HepG2 (cell line): Measurements from ENCODE around the gene ACADS.

Source experiments
- EP300 ChIP-seq, 3 experiments: sonication (generic) in 1 of 3; formaldehyde crosslinking in 1 of 3; IDR thresholded peaks; 2 replicates each; pipeline versions ENCODE4 v1.5.1 to v1.6.1; 2011 to 2020; ENCODE audit warnings: low read depth in 2 of 3, low read length in 2 of 3, borderline replicate concordance in 1 of 3, improper control_type of control experiment in 1 of 3, mild to moderate bottlenecking in 1 of 3, missing genetic modification reagents in 1 of 3, moderate library complexity in 1 of 3
- FOXK1 ChIP-seq: sonication (generic); formaldehyde crosslinking; IDR thresholded peaks from 2 replicates; pipeline ENCODE4 v1.4.0; 2020; ENCODE audit warnings: low read depth, missing genetic modification reagents, borderline replicate concordance
- GABPB1 ChIP-seq: IDR thresholded peaks from 2 replicates; pipeline ENCODE4 v1.6.1; 2016; ENCODE audit warnings: mild to moderate bottlenecking, missing genetic modification reagents, moderate library complexity, missing compliant biosample characterization
- ZBTB7A ChIP-seq: sonication (generic); formaldehyde crosslinking; IDR thresholded peaks from 2 replicates; pipeline ENCODE4 v1.8.0; 2022; ENCODE audit warnings: mild to moderate bottlenecking, missing genetic modification reagents
- ZNF280D ChIP-seq: sonication (generic); formaldehyde crosslinking; IDR thresholded peaks from 2 replicates; pipeline ENCODE4 v1.5.1; 2020; ENCODE audit warnings: mild to moderate bottlenecking, missing genetic modification reagents

GRCh38 chr12:120740871-120741270, 15.2 kb downstream of the ACADS start:
- no peak for TF ChIP-seq GABPB1
- TF ChIP-seq ZNF280D (CRISPR knock-in tag): no peak
- no peak for TF ChIP-seq FOXK1 (CRISPR knock-in tag)
- no peak for TF ChIP-seq EP300 (IDR thresholded peaks at IDR 0.05; ENCODE audit: low read depth in 2 of 2, low read length in 2 of 2)
- TF ChIP-seq EP300 (CRISPR knock-in tag; IDR thresholded peaks at IDR 0.05; ENCODE audit: borderline replicate concordance): no peak
- TF ChIP-seq ZBTB7A: no peak
